Gastroesophageal sphincter (tissue), 4 donors: ENCODE results near the gene HACD2. TPM values are rescaled to one million over a fixed set of nuclear protein-coding genes. Genes with fewer than 3 reads are reported as not detected.

Experiments
- ATAC-seq: fragments of 150-250 bp; one replicate; pipeline ENCODE4 v1.9.1; 2016; ENCODE audit warnings: mild to moderate bottlenecking, moderate library complexity
- H3K27ac ChIP-seq, 4 donors: fragments of 200-600 bp; sonication (generic) in 3 of 4; 1 replicate in 3 of 4; 2 replicates in 1 of 4; pipeline ENCODE4 v1.5.1; 2016 to 2019
- H3K27me3 ChIP-seq: fragments of 200-600 bp; sonication (generic); one replicate; pipeline ENCODE4 v1.5.1; 2019
- H3K36me3 ChIP-seq, 2 donors: fragments of 200-600 bp; sonication (generic); one replicate each; pipeline ENCODE4 v1.5.1; 2019; ENCODE audit warnings: control low read depth in 1 of 2
- H3K4me1 ChIP-seq, 3 donors: fragments of 200-600 bp; sonication (generic); 1 replicate in 2 of 3; 2 replicates in 1 of 3; pipeline ENCODE4 v1.5.1; 2016 to 2019; ENCODE audit warnings: control low read depth in 2 of 3
- H3K4me3 ChIP-seq, 2 donors: fragments of 200-600 bp; sonication (generic); one replicate each; pipeline ENCODE4 v1.5.1; 2019; ENCODE audit warnings: mild to moderate bottlenecking in 1 of 2, moderate library complexity in 1 of 2
- H3K9me3 ChIP-seq, 3 donors: fragments of 200-600 bp; sonication (generic); one replicate each; pipeline ENCODE4 v1.5.1; 2017 to 2019; ENCODE audit warnings: control low read depth in 2 of 3
- EP300 ChIP-seq: sonication (generic); formaldehyde crosslinking; IDR thresholded peaks from one replicate; pipeline ENCODE4 v1.6.1; 2017; ENCODE audit warnings: antibody characterized with exemption, mild to moderate bottlenecking
- POLR2A ChIP-seq, 2 donors: fragments of 450-650 bp; IDR thresholded peaks; one replicate each; pipeline ENCODE4 v1.6.1; 2017; ENCODE audit warnings: antibody characterized with exemption in 2 of 2, mild to moderate bottlenecking in 2 of 2, moderate library complexity in 1 of 2
- POLR2AphosphoS5 ChIP-seq: sonication (generic); formaldehyde crosslinking; IDR thresholded peaks from one replicate; pipeline ENCODE4 v1.6.1; 2017; ENCODE audit warnings: antibody characterized with exemption
- WGBS, 2 donors: methylation state at CpG; one replicate each; pipeline ENCODE4 v1.1.5; 2018; ENCODE audit warnings: low coverage in 1 of 2; 5-methylcytosine and 5-hydroxymethylcytosine counted together
- total RNA-seq, 4 donors: library from RNA; depleted of rRNA; stranded (reverse); fragments of >200 nt; gene quantifications; one replicate each; pipeline ENCODE4 v1.1.0, GENCODE V29; 2016
- TF ChIP-seq, protein P1 (sequence below), 4 experiments: fragments of 200-600 bp in 2 of 4; fragments of 450-650 bp in 2 of 4; sonication (generic) in 1 of 4; IDR thresholded peaks; one replicate each; pipeline ENCODE4 v1.5.1; 2017 to 2019; ENCODE audit warnings: antibody characterized with exemption in 4 of 4, mild to moderate bottlenecking in 2 of 4, moderate library complexity in 2 of 4

The HACD2 gene
- total RNA-seq, 4 donors from 2014 or later, result 21.3 to 36.7 (median 28.1) TPM

DNA sequence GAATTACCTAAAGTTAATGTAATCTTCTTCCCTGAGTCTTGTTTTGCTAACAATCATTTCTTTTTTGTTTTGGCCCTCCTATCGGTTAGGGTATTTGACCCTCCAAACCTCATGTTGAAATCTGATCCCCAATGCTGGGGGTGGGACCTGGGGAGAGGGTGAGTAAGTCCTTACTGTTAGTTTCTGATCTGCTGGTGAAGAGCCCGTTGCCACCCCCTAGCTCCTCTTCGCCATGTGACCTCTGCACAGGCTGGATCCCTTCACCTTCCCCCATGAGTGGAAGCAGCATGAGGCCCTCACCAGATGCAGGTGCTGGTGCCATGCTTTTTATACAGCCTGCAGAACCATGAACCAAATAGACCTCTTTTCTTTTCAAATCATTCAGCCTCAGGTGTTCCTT is 73.1 kb downstream of the HACD2 start:
- Histone ChIP-seq H3K4me3 (no peak overlapping the region), H3K27ac (no peak overlapping the region), H3K27me3 (no peaks in the 10 kb centered on the region), H3K9me3 (no peaks in the 10 kb centered on the region), H3K4me1 (peaks cover 0 to 14% (median 0%) of the 10 kb centered on the region in 3 donors), H3K36me3 (peaks cover 0 to 15% of the 10 kb centered on the region in 2 donors)
- no peak for ATAC-seq
- TF ChIP-seq POLR2AphosphoS5 (no peak), POLR2A (IDR thresholded peaks at IDR 0.05) (no peak), EP300 (no peak)
- TF ChIP-seq, protein P1, sequence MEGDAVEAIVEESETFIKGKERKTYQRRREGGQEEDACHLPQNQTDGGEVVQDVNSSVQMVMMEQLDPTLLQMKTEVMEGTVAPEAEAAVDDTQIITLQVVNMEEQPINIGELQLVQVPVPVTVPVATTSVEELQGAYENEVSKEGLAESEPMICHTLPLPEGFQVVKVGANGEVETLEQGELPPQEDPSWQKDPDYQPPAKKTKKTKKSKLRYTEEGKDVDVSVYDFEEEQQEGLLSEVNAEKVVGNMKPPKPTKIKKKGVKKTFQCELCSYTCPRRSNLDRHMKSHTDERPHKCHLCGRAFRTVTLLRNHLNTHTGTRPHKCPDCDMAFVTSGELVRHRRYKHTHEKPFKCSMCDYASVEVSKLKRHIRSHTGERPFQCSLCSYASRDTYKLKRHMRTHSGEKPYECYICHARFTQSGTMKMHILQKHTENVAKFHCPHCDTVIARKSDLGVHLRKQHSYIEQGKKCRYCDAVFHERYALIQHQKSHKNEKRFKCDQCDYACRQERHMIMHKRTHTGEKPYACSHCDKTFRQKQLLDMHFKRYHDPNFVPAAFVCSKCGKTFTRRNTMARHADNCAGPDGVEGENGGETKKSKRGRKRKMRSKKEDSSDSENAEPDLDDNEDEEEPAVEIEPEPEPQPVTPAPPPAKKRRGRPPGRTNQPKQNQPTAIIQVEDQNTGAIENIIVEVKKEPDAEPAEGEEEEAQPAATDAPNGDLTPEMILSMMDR (IDR thresholded peaks at IDR 0.05), result no peak
- 52 to 76% methylated on average over 2 to 3 of the region's 3 CpGs for WGBS, 2 donors

DNA sequence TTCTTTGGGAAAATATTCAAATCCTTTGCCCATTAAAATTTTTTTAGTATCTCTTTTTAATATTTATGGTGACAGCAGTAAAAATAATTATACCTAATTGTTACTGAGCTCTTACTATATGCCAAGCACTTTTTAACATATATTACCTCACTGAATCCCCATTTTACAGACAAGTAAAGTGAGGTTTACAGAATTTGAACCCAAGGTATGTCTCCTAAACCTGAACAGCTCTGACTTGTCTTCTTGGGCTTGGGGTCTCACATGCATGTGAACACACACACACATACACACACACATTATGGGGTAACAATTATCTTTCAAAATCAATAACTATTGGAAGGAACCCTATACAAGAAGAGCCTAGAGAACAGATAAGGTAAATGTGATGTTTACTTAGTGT is 73.8 kb downstream of the HACD2 start:
- H3K4me3 ChIP-seq, result no peak overlapping the region
- H3K9me3 ChIP-seq, result no peaks in the 10 kb centered on the region
- no peak for ATAC-seq
- H3K27me3 ChIP-seq, result no peaks in the 10 kb centered on the region
- H3K27ac ChIP-seq, result no peak overlapping the region
- TF ChIP-seq POLR2AphosphoS5, result no peak
- TF ChIP-seq POLR2A (IDR thresholded peaks at IDR 0.05), result no peak
- H3K36me3 ChIP-seq, result peaks cover 0 to 12% of the 10 kb centered on the region in 2 donors
- peaks cover 0 to 14% (median 0%) of the 10 kb centered on the region in 3 donors for H3K4me1 ChIP-seq

DNA sequence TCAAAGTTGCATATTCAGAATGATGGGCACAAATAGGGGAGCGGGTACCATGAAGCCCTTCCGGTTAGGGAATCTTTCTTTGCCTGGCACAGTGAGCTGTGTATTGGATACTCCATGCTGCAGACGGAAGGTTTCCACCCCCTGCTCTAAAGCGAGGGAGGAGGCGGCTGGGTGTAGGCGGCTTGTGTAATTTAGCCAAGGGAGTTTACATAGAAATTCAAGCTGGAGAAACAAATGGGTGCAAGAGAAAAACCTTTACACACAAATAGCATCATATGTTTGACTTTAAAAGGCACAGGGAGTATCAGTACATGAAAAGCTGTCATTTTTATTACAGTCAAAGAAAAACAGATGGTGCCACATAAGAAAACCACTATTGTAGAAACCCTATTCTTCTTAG is 76.7 kb downstream of the HACD2 start:
- ATAC-seq, result no peak
- Histone ChIP-seq H3K4me3 (no peak overlapping the region), H3K9me3 (no peaks in the 10 kb centered on the region), H3K36me3 (peaks cover 0 to 7% of the 10 kb centered on the region in 2 donors), H3K4me1 (peaks cover 0 to 27% (median 0%) of the 10 kb centered on the region in 3 donors), H3K27me3 (no peaks in the 10 kb centered on the region), H3K27ac (peak overlapping the region in 1 of 4 donors; percentile 29)
- no peak for TF ChIP-seq POLR2AphosphoS5
- TF ChIP-seq POLR2A (IDR thresholded peaks at IDR 0.05), result no peak
- TF ChIP-seq EP300, result no peak
- TF ChIP-seq, protein P1 (IDR thresholded peaks at IDR 0.05), result no peak
- WGBS, 2 donors, result 61 to 76% methylated on average over 5 of the region's 6 CpGs

DNA sequence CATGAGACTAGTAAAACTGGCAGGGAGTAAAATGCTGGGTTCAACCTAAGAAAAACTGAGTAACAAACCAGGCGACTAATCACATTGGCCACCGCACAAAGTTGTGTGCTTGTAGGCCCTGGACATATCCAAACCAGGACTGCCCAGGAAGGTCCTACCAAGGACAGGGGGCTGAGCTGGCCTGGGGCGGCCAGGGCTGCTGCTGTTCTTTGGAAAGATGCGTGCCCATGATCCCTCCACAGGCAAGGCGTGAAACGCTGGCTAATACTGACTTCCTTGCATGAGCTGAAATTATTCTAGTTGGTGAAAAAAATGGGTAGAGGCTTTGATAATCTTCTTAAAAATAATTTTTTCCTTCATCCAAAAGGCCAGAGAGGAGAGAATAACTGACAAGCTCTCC is 79.0 kb downstream of the HACD2 start:
- Histone ChIP-seq H3K27ac (no peak overlapping the region), H3K9me3 (no peaks in the 10 kb centered on the region), H3K36me3 (no peaks in the 10 kb centered on the region), H3K4me3 (no peak overlapping the region), H3K4me1 (peaks cover 0 to 36% (median 0%) of the 10 kb centered on the region in 3 donors), H3K27me3 (no peaks in the 10 kb centered on the region)
- TF ChIP-seq EP300 (no peak), POLR2AphosphoS5 (no peak), POLR2A (IDR thresholded peaks at IDR 0.05) (no peak)
- TF ChIP-seq, protein P1 (IDR thresholded peaks at IDR 0.05), result no peak
- ATAC-seq, result no peak
- 94 to 100% methylated on average over 2 to 6 of the region's 6 CpGs for WGBS, 2 donors

DNA sequence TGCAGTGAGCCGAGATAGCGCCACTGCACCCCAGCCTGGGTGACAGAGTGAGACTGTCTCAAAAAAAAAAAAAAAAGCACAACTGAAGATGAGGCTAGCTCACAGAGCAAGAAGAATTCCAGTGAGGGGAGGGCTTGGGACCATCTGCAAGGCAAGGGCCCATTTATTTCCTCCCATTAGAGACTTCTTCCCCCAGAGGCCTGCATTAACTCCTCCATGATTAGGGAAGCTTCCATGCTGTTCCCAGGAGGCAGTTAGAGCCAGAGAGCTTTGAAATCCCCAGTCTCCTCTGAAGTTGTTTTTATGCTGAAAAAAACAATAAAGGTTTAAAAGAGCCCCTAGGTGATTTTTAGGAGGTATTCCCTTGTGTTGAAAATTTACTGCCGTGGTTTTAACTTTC is 81.7 kb downstream of the HACD2 start:
- Histone ChIP-seq H3K27ac (peak overlapping the region in 1 of 4 donors; percentile 8), H3K9me3 (no peaks in the 10 kb centered on the region), H3K4me3 (no peak overlapping the region), H3K36me3 (peaks cover 0 to 10% of the 10 kb centered on the region in 2 donors), H3K4me1 (peaks cover 0 to 54% (median 7%) of the 10 kb centered on the region in 3 donors), H3K27me3 (no peaks in the 10 kb centered on the region)
- TF ChIP-seq POLR2A (IDR thresholded peaks at IDR 0.05) (no peak), POLR2AphosphoS5 (no peak), EP300 (no peak)
- TF ChIP-seq, protein P1 (IDR thresholded peaks at IDR 0.05), result no peak
- WGBS, 2 donors, result 100% methylated on average over 1 to 3 of the region's 3 CpGs
- ATAC-seq, result no peak
